Superior temporal gyrus (tissue), 1 donor: Measurements from ENCODE around the gene GALNT10.
"Not testable (repeated sequence)": the region's sequence is repeated elsewhere in the genome, so short reads cannot be mapped to it uniquely, and the experiment has no call there.

ENCODE experiments used
- DNase-seq: peaks from one replicate; pipeline ENCODE4 v3.0.0-alpha.2; 2016; ENCODE audit errors: extremely low spot score

GALNT10 gene

GRCh38 chr5:154355129-154355611 lies 164.6 kb downstream of the GALNT10 start:
- DNase-seq, result no peak

- DNase-seq, result no peak
Measured at GRCh38 chr5:154356020-154356655, 165.6 kb downstream of the GALNT10 start.

GRCh38 chr5:154356958-154357357 lies 166.4 kb downstream of the GALNT10 start:
- no peak for DNase-seq

- no peak for DNase-seq
Measured at GRCh38 chr5:154358516-154359220, 168.1 kb downstream of the GALNT10 start.

- no peak for DNase-seq
Measured at GRCh38 chr5:154359221-154359573, 168.7 kb downstream of the GALNT10 start.

GRCh38 chr5:154360241-154360640 lies 169.7 kb downstream of the GALNT10 start:
- not testable (repeated sequence) for DNase-seq

- DNase-seq, result no peak
Measured at GRCh38 chr5:154363411-154363810, 172.9 kb downstream of the GALNT10 start.

GRCh38 chr5:154364771-154365170 lies 174.2 kb downstream of the GALNT10 start:
- DNase-seq, result no peak

GRCh38 chr5:154365823-154366222 lies 175.3 kb downstream of the GALNT10 start:
- DNase-seq, result no peak

GRCh38 chr5:154366353-154366752 lies 175.8 kb downstream of the GALNT10 start:
- no peak for DNase-seq

- DNase-seq, result no peak
Measured at GRCh38 chr5:154367101-154367500, 176.6 kb downstream of the GALNT10 start.

- DNase-seq, result no peak
Measured at GRCh38 chr5:154368041-154368800, 177.7 kb downstream of the GALNT10 start.

GRCh38 chr5:154369682-154370081 lies 179.1 kb downstream of the GALNT10 start:
- no peak for DNase-seq

- no peak for DNase-seq
Measured at GRCh38 chr5:154370119-154370518, 179.6 kb downstream of the GALNT10 start.

- no peak for DNase-seq
Measured at GRCh38 chr5:154370813-154371212, 180.3 kb downstream of the GALNT10 start.

- no peak for DNase-seq
Measured at GRCh38 chr5:154371687-154372086, 181.2 kb downstream of the GALNT10 start.

- DNase-seq, result no peak
Measured at GRCh38 chr5:154372661-154373060, 182.1 kb downstream of the GALNT10 start.

GRCh38 chr5:154373326-154373725 lies 182.8 kb downstream of the GALNT10 start:
- DNase-seq, result no peak

GRCh38 chr5:154373729-154374179 lies 183.2 kb downstream of the GALNT10 start:
- DNase-seq, result no peak

- no peak for DNase-seq
Measured at GRCh38 chr5:154374264-154374663, 183.7 kb downstream of the GALNT10 start.

GRCh38 chr5:154375329-154376008 lies 184.9 kb downstream of the GALNT10 start:
- DNase-seq, result no peak

GRCh38 chr5:154376481-154376880 lies 185.9 kb downstream of the GALNT10 start:
- no peak for DNase-seq
